Activated CD8-positive, alpha-beta memory T cell treated with anti-CD3 and anti-CD28 coated beads for 36 hours (primary cell): ENCODE results near the gene SLC38A11. TPM values are rescaled to one million over a fixed set of nuclear protein-coding genes. Genes with fewer than 3 reads are reported as not detected.

Source experiments
- CTCF ChIA-PET: fragments of 350-600 bp; sonication (Branson Sonifier 250); formaldehyde crosslinking; loops from one replicate; lab custom pipeline; 2021; ENCODE audit warnings: antibody characterized with exemption; lab: Charles Lee
- POLR2A ChIA-PET: fragments of 350-600 bp; sonication (Branson Sonifier 250); formaldehyde crosslinking; loops from one replicate; lab custom pipeline; 2021; ENCODE audit warnings: antibody characterized with exemption; lab: Charles Lee
- total RNA-seq, 2 experiments: library from RNA; stranded (reverse); gene quantifications; one replicate each; pipeline ENCODE4 v1.2.3, GENCODE V29; 2021

SLC38A11 gene
- total RNA-seq, 2 experiments from 2014 or later = not detected

GRCh38 chr2:164975891-164976290, 20.6 kb upstream of the SLC38A11 start:
- ChIA-PET POLR2A (no interaction called here), CTCF (no interaction called here)

GRCh38 chr2:164974221-164974620, 18.9 kb upstream of the SLC38A11 start:
- ChIA-PET POLR2A (no interaction called here), CTCF (no interaction called here)

- ChIA-PET POLR2A (no interaction called here), CTCF (interaction anchor here (0.8 kb wide), 1 partner anchor 11 kb away, joined by 3 read pairs; no protein-coding TSS in a partner anchor)
These were observed 16.9 kb upstream of the SLC38A11 start for GRCh38 chr2:164972216-164972615.

GRCh38 chr2:164969909-164970690, 14.8 kb upstream of the SLC38A11 start:
- ChIA-PET CTCF (no interaction called here), POLR2A (no interaction called here)

- POLR2A ChIA-PET = no interaction called here
- CTCF ChIA-PET = interaction anchor here (0.6 kb wide), 1 partner anchor 804 kb away, joined by 3 read pairs; no protein-coding TSS in a partner anchor
These were observed 12.5 kb upstream of the SLC38A11 start for GRCh38 chr2:164967781-164968228.

- ChIA-PET POLR2A (no interaction called here), CTCF (no interaction called here)
These were observed 12.0 kb upstream of the SLC38A11 start for GRCh38 chr2:164967361-164967760.

- POLR2A ChIA-PET = no interaction called here
- CTCF ChIA-PET = no interaction called here
These were observed 9.4 kb upstream of the SLC38A11 start for GRCh38 chr2:164964700-164965099.

GRCh38 chr2:164960159-164960558, 4.8 kb upstream of the SLC38A11 start:
- ChIA-PET CTCF (no interaction called here), POLR2A (no interaction called here)

- CTCF ChIA-PET = no interaction called here
- POLR2A ChIA-PET = no interaction called here
These were observed 1.1 kb downstream of the SLC38A11 start for GRCh38 chr2:164954186-164954585.

GRCh38 chr2:164953279-164953678, 2.0 kb downstream of the SLC38A11 start:
- ChIA-PET CTCF (no interaction called here), POLR2A (no interaction called here)

- POLR2A ChIA-PET = no interaction called here
- CTCF ChIA-PET = no interaction called here
These were observed 3.1 kb downstream of the SLC38A11 start for GRCh38 chr2:164952057-164952702.

GRCh38 chr2:164948540-164948939, 6.8 kb downstream of the SLC38A11 start:
- CTCF ChIA-PET = no interaction called here
- POLR2A ChIA-PET = no interaction called here

GRCh38 chr2:164947281-164947680, 8.0 kb downstream of the SLC38A11 start:
- ChIA-PET CTCF (interaction anchor here (1.4 kb wide), 1 partner anchor 44 kb away, joined by 3 read pairs; no protein-coding TSS in a partner anchor), POLR2A (no interaction called here)

- CTCF ChIA-PET = no interaction called here
- POLR2A ChIA-PET = no interaction called here
These were observed 12.0 kb downstream of the SLC38A11 start for GRCh38 chr2:164943289-164943688.

- ChIA-PET CTCF (no interaction called here), POLR2A (no interaction called here)
These were observed 17.4 kb downstream of the SLC38A11 start for GRCh38 chr2:164937864-164938401.

- CTCF ChIA-PET = no interaction called here
- POLR2A ChIA-PET = no interaction called here
These were observed 19.9 kb downstream of the SLC38A11 start for GRCh38 chr2:164935118-164936101.

GRCh38 chr2:164934401-164935117, 20.8 kb downstream of the SLC38A11 start:
- ChIA-PET POLR2A (no interaction called here), CTCF (no interaction called here)

GRCh38 chr2:164933671-164934189, 21.6 kb downstream of the SLC38A11 start:
- ChIA-PET POLR2A (no interaction called here), CTCF (no interaction called here)

- ChIA-PET POLR2A (no interaction called here), CTCF (no interaction called here)
These were observed 22.9 kb downstream of the SLC38A11 start for GRCh38 chr2:164932377-164932776.
